HG02610 (cell line): ENCODE data around the gene PMP22.

Source experiments
- ATAC-seq: cut with Tn5 transposase; IDR thresholded peaks from one replicate; pipeline ENCODE4 v1.9.1; 2021; ENCODE audit warnings: mild to moderate bottlenecking, moderate library complexity; ENCODE audit not compliant: unreplicated experiment

The PMP22 gene

DNA sequence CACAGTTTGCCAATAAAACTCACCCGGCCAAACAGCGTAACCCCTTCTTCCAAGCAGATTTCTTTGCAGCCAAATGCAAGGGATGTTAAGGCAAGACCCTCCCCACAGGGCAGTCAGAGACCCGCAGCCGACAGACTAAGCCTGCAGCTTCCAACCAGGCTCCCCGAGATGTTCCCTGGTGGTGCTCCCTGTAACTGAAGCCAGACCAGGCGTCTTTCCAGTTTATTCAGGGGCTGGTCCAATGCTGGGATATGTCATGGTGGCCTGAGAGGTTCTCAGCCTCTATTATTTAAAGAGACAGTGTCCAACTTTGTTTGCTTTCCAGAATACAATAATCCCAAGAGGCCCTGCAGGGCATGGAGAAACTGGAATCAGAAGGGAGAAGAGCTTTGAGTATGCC lies at the start of gene PMP22:
PMP22 (minus strand) TSS at position 196 of the 400 bp plus-strand sequence. CDS start 4,599 bp downstream, outside the sequence.
- ATAC-seq, result no peak

DNA sequence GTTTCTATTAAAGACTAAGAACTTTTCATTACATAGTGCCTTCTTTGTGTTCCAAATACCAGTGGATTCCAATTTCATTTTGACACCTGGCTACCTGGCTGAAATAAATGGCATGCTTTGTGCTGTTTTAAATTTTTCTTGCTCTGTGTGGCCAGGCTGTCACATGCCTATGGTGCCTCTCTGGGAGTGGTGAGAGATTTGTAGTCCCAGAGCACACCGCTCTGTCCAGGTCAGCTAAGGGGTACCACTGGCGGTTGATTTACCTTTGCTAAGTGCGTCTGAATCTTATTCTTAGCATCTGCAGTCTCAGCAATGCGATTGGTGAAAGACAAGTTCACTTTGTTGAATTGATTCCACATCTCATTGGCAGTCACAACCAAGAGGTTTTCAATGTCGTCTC lies 46.9 kb upstream of the PMP22 start:
- no peak for ATAC-seq

GRCh38 chr17:15309793-15310192 lies 44.7 kb upstream of the PMP22 start:
- ATAC-seq, result no peak

GRCh38 chr17:15309236-15309635 lies 44.1 kb upstream of the PMP22 start:
- no peak for ATAC-seq

DNA sequence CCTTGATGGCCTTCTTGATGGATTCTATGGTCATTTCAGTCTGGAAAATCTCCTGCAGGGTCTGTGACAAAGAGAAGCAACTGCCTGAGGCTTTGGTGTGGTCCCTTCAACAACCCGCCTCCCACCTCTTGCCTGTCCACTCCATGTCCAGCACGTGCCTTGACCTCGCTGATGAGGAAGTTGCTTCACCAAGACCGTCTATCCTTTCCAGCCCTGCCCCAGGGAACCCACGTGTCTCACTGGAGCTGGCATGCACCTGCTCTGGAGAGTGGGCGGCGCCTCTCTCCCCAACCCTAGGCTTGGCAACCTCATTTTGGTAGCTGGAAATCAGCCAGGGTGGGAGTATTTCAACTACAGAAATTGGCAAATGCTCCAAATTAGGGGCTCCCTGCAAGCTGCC lies 43.6 kb upstream of the PMP22 start:
- ATAC-seq, result no peak

DNA sequence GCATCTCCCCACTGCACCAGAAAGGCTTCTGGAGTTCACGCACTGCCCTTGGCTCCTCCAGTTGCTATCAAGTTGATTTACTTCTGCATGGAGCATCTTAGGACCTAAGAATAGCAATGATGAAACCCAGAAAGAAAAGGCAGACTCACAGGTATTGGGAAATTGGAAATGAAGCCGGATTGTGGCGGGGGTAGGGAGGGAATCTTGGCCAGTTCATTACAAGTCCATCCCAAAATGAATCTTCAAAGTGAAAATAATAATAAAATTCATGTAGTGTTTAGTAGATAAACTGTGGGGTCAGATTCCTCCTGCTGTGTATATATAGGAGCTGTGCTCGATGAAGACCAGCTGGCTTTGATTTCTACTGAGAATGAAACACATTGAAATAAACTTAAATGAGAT lies 42.6 kb upstream of the PMP22 start:
- no peak for ATAC-seq

GRCh38 chr17:15303851-15304250 lies 38.7 kb upstream of the PMP22 start:
- ATAC-seq, result no peak

GRCh38 chr17:15303268-15303667 lies 38.1 kb upstream of the PMP22 start:
- ATAC-seq, result no peak

DNA sequence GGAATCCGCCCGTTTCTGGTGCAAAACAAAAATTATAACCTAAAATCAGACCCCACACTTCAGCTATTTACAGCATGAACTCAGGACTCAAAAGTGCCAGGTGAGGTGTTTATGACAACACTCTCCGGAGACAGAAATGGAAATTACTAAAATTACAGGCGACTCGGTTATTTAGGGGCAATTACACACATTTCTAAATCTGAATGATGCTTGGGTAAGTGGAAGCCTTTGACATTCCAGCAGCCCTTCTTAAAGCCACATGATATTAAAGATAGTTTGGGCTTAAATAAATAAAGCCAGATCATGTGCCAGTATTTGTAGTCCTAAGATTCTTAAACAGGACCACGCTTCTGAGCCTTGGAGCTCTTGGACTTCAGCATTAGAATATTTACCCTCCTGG lies 36.7 kb upstream of the PMP22 start:
- ATAC-seq, result no peak

- no peak for ATAC-seq
Observed at GRCh38 chr17:15298176-15298575, 33.0 kb upstream of the PMP22 start.

DNA sequence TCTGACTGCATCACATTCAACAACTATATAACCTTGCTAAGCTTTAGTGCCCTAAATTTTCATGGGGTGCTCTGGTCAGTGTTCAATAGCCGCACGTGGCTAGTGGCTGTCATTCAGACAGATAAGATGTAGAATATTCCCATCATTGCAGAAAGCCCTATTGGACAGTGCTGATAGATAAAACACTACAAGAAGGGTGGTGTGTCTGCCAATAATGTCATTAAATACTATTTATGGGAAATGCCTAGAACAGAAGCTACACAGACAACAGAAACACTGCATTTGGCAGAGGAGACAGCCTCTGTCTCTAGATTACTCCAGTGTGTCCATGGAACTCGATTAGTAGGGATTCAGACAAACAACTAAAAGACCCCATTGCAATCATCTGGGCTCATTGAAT lies 28.4 kb upstream of the PMP22 start:
- ATAC-seq, result no peak

DNA sequence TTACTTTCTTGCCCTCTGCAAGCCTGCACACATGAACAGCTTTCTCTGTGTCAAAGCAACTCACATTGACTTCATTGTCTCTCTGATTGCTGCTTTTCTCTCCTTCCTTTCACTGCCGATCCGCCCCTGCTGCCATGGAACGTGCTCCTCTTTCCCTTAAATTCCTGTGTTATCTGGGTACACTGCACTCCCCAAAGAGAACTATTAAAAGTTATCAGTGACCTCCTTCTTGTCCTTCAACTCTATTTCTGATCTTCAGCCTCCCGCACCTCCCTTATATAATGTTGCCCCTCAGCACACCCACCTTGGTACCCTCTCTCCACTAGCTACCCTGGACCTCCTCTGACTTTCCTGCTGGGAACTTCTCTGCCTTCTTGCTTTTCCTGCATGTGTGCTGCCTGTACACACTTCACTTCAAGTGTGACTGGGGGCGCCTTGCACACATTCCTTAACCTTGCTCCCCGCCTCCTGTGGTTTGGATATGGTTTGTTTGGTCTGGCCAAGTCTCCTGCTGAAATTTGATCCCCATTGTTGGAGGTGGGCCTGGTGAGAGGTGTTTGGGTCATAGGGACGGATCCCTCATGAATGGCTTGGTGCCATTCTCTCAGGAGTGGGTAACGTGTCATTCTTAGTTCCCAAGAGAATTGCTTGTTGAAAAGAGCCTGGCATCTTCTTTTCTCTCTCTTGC lies 26.7 kb upstream of the PMP22 start:
- no peak for ATAC-seq

GRCh38 chr17:15290605-15291004 lies 25.5 kb upstream of the PMP22 start:
- no peak for ATAC-seq

DNA sequence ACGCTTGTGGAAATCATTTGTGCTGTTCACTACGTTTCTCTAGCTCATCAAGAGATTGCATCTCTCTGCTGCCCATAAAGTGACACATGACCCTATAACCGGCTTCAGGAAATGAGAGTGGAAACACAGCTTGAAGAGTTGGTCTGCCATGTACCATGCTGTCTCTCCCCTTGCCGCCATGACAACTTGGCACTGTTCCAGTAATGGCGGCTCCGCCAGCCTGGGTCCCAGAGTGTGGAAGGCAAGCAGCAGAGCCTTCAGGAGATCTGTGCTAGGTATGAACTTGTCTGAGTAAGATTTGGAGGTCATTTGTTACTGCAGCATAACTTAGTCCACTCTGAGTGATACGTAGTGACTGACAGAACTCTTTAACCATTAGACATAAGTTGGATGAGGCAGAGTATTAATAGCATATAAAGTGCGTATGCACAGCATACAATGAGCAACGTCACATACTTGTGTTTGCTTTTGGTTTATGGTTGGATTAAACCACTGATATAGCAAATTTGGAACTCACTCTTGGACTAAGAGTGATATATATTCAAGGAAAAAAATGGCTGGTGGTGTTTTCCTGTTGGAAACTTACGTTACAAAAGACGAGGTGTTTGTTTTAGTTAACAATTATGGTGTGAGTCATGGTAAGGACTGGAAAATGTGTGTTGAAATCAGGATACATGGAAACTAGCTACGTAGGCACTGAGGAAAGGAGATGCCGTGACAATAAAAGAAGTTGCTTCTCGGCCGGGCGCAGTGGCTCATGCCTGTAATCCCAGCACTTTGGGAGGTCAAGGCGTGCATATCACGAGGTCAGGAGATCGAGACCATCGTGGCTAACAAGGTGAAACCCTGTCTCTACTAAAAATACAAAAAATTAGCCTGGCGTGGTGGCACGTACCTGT lies 24.4 kb upstream of the PMP22 start:
- ATAC-seq, result no peak

DNA sequence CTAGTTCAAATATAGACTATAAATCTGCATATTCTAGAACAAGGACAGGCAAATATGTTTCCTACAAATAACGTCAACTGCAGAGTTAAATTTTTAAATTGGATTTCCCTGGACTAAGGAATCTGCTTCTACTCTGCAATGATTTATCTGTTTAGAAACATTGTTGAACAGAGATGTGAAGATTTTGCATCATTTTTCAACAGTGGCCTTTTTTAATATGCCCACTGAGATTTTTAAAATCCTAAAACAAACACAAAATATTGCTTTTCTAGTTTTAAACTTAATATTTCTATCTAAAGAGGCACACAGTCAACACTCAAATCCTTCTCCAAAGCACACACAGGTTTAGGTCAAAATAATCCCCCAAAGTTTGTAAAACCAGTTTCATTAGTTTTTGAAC lies 23.7 kb upstream of the PMP22 start:
- no peak for ATAC-seq

- ATAC-seq, result no peak
Observed at GRCh38 chr17:15287538-15288267, 22.6 kb upstream of the PMP22 start.

DNA sequence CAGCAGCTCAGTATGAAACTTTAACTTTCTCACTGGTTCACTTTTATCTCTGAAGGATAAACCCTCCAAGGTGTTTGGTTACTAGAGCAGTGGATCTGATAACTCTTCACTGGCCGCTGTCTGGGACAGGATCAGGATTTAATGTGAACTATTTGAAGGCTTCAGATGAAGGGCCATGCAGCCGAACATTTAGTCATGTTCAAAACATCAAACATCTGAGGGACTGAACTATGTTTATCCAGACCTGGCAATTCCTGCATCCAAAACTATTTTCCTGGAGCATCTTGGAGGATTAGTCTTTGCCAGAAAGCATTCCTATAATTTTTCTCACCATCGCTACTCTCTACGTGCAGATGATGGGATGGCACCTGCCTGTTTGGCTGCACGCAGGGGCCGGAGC lies 20.3 kb upstream of the PMP22 start:
- no peak for ATAC-seq

- ATAC-seq, result no peak
Observed at GRCh38 chr17:15284537-15284936, 19.4 kb upstream of the PMP22 start.

DNA sequence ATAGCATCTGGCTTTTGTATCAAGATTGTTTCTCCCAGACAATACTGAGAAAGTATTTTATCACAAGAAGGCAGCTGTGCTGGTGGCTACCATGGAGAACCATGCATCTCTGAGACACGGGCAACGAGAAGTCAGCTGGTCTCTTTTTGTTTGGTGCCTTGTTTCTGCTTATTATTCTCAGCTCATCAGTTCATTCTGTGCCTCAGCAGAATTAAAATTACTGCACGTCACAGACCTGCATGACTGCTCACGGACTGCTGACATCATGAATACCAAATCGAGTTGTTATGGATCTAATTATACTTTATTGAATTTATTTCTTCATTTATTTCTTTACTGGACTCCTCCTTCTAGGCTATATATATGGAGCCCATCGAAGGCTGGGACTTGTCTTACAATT lies 19.0 kb upstream of the PMP22 start:
- no peak for ATAC-seq

DNA sequence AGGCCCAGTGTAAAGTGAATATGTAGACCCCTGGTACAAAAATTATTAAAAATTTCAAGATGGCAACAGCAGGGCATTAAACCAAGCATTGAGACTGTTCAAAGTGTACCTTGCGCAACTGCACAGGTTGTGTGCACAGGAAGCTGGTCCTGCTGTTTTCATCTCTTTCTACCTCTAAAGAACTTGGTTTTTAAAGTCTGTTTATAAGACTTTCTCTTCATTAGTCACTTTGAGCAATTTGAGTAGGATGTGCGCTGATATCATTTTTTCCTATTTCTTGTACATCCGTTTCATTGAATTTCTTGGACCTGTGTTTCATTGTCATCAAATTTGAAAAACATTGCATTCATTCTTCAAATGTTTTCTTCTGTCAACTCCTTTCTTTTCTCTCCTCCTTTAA lies 16.8 kb upstream of the PMP22 start:
- no peak for ATAC-seq

DNA sequence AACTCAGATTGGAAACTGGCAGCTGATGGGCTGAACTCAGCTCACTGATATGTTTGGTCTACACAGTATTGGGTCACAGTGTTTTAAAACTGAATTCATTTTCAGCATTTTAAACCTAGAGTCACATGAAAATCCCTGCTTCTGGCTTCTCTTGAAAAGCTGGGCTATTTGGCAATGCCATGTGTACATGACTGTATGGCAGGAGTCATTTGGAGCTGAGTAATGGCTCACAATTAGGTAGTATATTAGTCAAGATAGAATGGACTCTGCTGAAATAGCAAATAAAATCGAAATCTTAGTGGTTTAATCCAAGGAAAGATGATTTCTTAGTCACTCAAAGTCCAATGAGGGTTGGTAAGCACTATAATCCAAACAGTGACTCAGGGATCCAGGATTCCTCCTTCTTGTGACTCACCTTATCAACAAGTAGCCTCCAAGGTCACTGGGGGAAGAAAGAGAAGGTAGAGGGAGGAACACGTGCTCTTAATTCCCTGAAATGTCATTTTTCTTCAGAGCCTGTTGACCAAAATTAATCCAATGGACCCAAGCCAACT lies 13.9 kb upstream of the PMP22 start:
- ATAC-seq, result no peak
